GM12873 (cell line): Measurements from ENCODE around the gene SOX5.

Source experiments
- TF ChIP-seq, protein P1 (sequence below): IDR thresholded peaks from 2 replicates; pipeline ENCODE4 v1.5.1; 2012; ENCODE audit warnings: low read depth, mild to moderate bottlenecking, moderate library complexity, low read length, control low read depth; ENCODE audit not compliant: insufficient read depth; ENCODE audit errors: missing control alignments

The SOX5 gene

DNA sequence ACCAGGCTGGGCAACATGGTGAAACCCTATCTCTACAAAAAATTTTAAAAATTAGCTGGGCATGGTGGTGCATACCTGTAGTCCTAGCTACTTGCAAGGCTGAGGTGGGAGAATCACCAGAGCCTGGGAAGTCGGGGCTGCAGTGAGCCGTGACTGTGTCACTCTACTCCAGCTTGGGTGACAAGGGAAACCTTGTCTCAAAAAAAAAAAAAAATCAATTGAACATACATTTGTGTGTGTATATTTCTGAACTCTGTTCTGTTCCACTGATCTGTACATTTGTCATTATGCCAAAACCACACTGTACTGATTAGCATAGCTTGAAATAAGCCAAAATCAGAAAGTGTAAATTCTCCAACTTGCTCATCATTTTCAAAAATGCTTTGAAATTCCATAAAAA lies 254.6 kb downstream of the SOX5 start:
- TF ChIP-seq, protein P1, sequence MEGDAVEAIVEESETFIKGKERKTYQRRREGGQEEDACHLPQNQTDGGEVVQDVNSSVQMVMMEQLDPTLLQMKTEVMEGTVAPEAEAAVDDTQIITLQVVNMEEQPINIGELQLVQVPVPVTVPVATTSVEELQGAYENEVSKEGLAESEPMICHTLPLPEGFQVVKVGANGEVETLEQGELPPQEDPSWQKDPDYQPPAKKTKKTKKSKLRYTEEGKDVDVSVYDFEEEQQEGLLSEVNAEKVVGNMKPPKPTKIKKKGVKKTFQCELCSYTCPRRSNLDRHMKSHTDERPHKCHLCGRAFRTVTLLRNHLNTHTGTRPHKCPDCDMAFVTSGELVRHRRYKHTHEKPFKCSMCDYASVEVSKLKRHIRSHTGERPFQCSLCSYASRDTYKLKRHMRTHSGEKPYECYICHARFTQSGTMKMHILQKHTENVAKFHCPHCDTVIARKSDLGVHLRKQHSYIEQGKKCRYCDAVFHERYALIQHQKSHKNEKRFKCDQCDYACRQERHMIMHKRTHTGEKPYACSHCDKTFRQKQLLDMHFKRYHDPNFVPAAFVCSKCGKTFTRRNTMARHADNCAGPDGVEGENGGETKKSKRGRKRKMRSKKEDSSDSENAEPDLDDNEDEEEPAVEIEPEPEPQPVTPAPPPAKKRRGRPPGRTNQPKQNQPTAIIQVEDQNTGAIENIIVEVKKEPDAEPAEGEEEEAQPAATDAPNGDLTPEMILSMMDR: no peak

DNA sequence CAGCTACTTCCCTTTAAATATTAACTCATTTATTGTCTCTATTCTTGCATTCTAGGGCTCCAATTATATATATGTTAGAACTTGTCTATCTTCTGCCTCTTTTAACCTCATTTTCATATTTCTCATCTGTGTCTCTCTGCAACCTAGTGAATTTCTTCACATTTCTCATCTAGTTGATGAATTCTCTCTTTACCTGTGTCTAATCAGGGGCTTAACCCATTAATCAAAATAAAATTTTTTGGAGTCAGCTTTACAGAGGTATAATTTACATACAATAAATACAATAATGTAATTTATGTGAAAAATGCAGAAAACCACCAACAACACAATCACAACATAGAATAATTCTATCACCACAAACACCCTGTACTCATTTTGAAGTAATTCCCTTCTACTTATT lies 255.2 kb downstream of the SOX5 start:
- TF ChIP-seq, protein P1: no peak

DNA sequence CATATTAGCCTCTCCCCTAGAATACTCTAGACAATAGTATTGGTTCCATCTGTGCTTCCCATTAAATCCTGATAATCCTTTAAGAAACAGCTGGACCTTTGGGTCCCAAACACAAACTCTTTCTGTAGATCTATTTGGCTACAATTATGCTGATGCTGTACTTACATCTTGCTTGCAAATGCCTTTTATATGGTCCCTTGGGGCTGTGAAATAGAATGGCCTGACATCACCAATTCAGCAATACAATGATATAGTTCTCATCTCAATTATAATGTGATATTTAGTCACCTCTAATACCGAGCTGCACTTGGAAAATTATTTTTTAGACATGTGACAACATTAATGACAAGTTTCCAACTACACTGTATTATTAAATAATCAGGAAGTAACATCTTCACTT lies 261.5 kb downstream of the SOX5 start:
- TF ChIP-seq, protein P1: no peak

DNA sequence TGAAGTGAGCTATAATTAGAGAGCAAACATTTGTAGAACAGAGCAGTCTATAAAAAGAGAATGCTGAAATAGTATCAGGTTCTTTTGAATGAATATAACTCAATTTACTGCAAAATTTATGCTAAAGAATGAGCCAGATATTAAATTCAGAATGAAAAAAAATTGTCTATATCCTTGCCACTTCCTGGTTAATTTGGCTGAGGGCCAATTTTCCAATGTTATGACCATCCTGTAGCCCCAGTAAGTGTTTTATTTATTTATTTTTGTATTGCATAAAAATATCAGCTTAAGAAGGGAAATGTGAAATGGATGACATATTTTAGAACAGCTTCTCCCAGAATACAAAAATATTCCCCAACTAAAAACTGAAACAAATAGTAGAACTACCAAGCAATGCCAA lies 263.4 kb downstream of the SOX5 start:
- TF ChIP-seq, protein P1: no peak

DNA sequence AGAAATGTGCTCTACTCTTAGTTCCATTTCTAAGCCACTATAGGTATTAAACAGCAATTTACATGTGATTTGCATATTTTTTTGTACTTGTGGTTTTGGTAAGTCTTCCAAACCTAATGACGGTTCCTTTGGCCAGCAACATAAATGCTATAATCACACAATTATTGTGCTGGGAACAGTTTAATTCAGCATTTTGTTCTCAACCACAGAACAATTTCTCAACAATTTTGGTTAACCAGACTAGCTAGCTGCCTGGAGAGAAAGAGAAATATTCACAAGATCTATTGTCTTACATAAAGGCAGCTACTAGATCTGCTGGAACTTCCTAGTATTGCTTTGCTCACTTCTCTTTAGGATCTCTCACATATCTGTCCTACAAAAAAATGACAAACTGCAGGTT lies 265.3 kb downstream of the SOX5 start:
- TF ChIP-seq, protein P1: no peak

DNA sequence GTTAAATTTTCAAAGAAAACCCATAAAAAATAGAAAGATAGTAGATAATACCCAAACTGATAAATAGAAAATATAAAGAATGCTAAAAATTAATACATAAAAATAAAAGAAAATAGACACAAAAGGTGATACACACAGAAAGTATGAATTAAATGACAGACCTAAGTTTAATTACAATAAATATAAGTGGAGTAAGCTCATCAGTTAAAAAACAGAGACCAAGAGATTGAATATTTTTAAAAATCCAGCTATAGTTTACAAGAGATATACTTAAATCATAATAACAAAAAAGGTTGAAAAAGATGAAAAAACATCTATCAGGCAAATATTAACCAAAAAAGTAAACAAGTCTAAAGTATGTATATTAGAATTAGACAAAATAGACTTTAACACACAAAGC lies 268.2 kb downstream of the SOX5 start:
- TF ChIP-seq, protein P1: no peak

DNA sequence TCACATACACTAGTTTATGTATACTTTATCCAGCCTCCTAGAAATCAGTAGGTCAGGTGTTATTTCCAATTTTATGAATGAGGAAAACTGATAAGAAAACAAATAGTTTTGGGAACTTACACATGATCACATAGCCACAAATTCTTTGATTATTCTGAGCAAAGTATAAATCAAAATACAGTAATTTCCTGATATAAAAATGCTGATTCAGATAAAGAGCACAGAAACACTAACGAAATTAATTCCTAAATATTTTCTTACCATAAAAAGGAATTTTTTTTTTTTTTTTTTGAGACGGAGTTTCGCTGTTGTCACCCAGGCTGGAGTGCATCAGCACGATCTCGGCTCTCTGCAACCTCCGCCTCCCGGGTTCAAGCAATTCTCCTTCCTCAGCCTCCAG lies 275.4 kb downstream of the SOX5 start:
- TF ChIP-seq, protein P1: no peak
